Stomach (tissue), 9 donors: ENCODE results near the gene KSR2. TPM values are rescaled to one million over a fixed set of nuclear protein-coding genes. Genes with fewer than 3 reads are reported as not detected.

Experiments used
- DNase-seq, 2 donors: peaks; one replicate each; pipeline versions ENCODE4 v3.0.0 to v3.0.0-alpha.2; 2013 to 2019
- H3K27ac ChIP-seq, 5 donors: fragments of 200-600 bp in 4 of 5; sonication (generic) in 4 of 5; one replicate each; pipeline ENCODE4 v1.5.1; 2013 to 2019; ENCODE audit warnings: mild to moderate bottlenecking in 1 of 5, moderate library complexity in 1 of 5
- H3K27me3 ChIP-seq, 3 donors: fragments of 200-600 bp; sonication (generic); one replicate each; pipeline ENCODE4 v1.5.1; 2017 to 2019; ENCODE audit warnings: mixed run types in 1 of 3
- H3K36me3 ChIP-seq, 4 donors: fragments of 200-600 bp; sonication (generic); 1 replicate in 3 of 4; 2 replicates in 1 of 4; pipeline ENCODE4 v1.5.1; 2016 to 2019
- H3K4me1 ChIP-seq, 4 donors: fragments of 200-600 bp; sonication (generic); one replicate each; pipeline ENCODE4 v1.5.1; 2016 to 2019
- H3K4me3 ChIP-seq, 4 donors: fragments of 200-600 bp; sonication (generic) in 3 of 4; one replicate each; pipeline ENCODE4 v1.5.1; 2016 to 2019; ENCODE audit warnings: mild to moderate bottlenecking in 1 of 4
- H3K9me3 ChIP-seq, 4 donors: fragments of 200-600 bp; sonication (generic); one replicate each; pipeline ENCODE4 v1.5.1; 2016 to 2019
- CTCF ChIP-seq, 7 experiments: fragments of 450-650 bp in 4 of 7; fragments of 200-600 bp in 3 of 7; sonication (generic) in 3 of 7; IDR thresholded peaks; one replicate each; pipeline ENCODE4 v1.5.1; 2016 to 2019; ENCODE audit warnings: antibody characterized with exemption in 7 of 7, control low read depth in 2 of 7, mild to moderate bottlenecking in 1 of 7
- EP300 ChIP-seq: sonication (generic); formaldehyde crosslinking; IDR thresholded peaks from one replicate; pipeline ENCODE4 v1.6.1; 2017; ENCODE audit warnings: antibody characterized with exemption
- POLR2A ChIP-seq, 4 donors: fragments of 450-650 bp; IDR thresholded peaks; one replicate each; pipeline ENCODE4 v1.6.1; 2016; ENCODE audit warnings: antibody characterized with exemption in 4 of 4, control low read depth in 2 of 4, mild to moderate bottlenecking in 1 of 4, moderate library complexity in 1 of 4
- POLR2AphosphoS5 ChIP-seq, 3 donors: sonication (generic); formaldehyde crosslinking; IDR thresholded peaks; one replicate each; pipeline ENCODE4 v1.6.1; 2016; ENCODE audit warnings: antibody characterized with exemption in 3 of 3
- WGBS, 5 donors: extraction: QIAGEN DNeasy Blood & Tissue Kit in 3 of 5; methylation state at CpG; one replicate each; pipeline versions ENCODE4 v1.1.5 to v1.1.7; 2013 to 2018; 5-methylcytosine and 5-hydroxymethylcytosine counted together
- intact Hi-C: fragments of 100-400 bp; cut with DNase I; formaldehyde crosslinking; loops from one replicate; pipeline ENCODE4 v1.15.1; 2023; ENCODE audit warnings: low total_unique reads
- polyA plus RNA-seq, 3 donors: library from polyadenylated mRNA; stranded (reverse); fragments of 200-250 nt; gene quantifications; one replicate each; pipeline ENCODE4 v1.2.3, GENCODE V29; 2013
- total RNA-seq, 5 donors: library from RNA; depleted of rRNA; stranded (reverse); fragments of >200 nt; gene quantifications; one replicate each; pipeline versions ENCODE4 v1.1.0 to v1.2.3, GENCODE V29; 2014 to 2016
- donor health status: healthy with polysubstance abuse.
- donor health status: Bipolar disorder and iron deficiency.
- donor health status: healthy.

Gene KSR2
- total and polyA plus RNA-seq, 8 donors, result 0.03 to 1.4 (median 0.26) TPM; not detected in 2

GRCh38 chr12:117450209-117450608 is 518.6 kb downstream of the KSR2 start:
- H3K9me3 ChIP-seq, result peaks cover 0 to 6% (median 0%) of the 10 kb centered on the region in 4 donors
- TF ChIP-seq POLR2AphosphoS5 (IDR thresholded peaks at IDR 0.05), result no peak
- TF ChIP-seq EP300, result no peak
- TF ChIP-seq POLR2A (IDR thresholded peaks at IDR 0.05), result no peak
- no peak for TF ChIP-seq CTCF (IDR thresholded peaks at IDR 0.05)
- WGBS, 5 donors, result 59 to 70% (median 63%) methylated on average over 5 of the region's 5 CpGs
- intact Hi-C loops, result no loop called here
- no peak overlapping the region for H3K27ac ChIP-seq
- peaks cover 0 to 12% (median 0%) of the 10 kb centered on the region in 3 donors for H3K27me3 ChIP-seq
- DNase-seq, result no peak
- no peaks in the 10 kb centered on the region for H3K4me1 ChIP-seq
- no peak overlapping the region for H3K4me3 ChIP-seq
- no peaks in the 10 kb centered on the region for H3K36me3 ChIP-seq

- WGBS, 5 donors, result 77 to 91% (median 84%) methylated on average over 5 to 6 of the region's 6 CpGs
- Histone ChIP-seq H3K27ac (no peak overlapping the region), H3K4me3 (no peak overlapping the region), H3K4me1 (no peaks in the 10 kb centered on the region), H3K27me3 (peaks cover 0 to 12% (median 0%) of the 10 kb centered on the region in 3 donors), H3K9me3 (peaks cover 0 to 3% (median 0%) of the 10 kb centered on the region in 4 donors), H3K36me3 (no peaks in the 10 kb centered on the region)
- DNase-seq, result no peak
- intact Hi-C loops, result no loop called here
- TF ChIP-seq POLR2AphosphoS5 (IDR thresholded peaks at IDR 0.05) (no peak), POLR2A (IDR thresholded peaks at IDR 0.05) (no peak), EP300 (no peak), CTCF (IDR thresholded peaks at IDR 0.05) (no peak)
Observed at GRCh38 chr12:117447665-117448366, 521.0 kb downstream of the KSR2 start.

GRCh38 chr12:117444781-117445180 is 524.0 kb downstream of the KSR2 start:
- intact Hi-C loops, result no loop called here
- no peak for TF ChIP-seq CTCF (IDR thresholded peaks at IDR 0.05)
- TF ChIP-seq POLR2A (IDR thresholded peaks at IDR 0.05), result no peak
- TF ChIP-seq EP300, result no peak
- no peak for TF ChIP-seq POLR2AphosphoS5 (IDR thresholded peaks at IDR 0.05)
- 34 to 60% (median 54%) methylated on average over 4 of the region's 4 CpGs for WGBS, 5 donors
- H3K36me3 ChIP-seq, result no peaks in the 10 kb centered on the region
- H3K27ac ChIP-seq, result no peak overlapping the region
- H3K9me3 ChIP-seq, result no peaks in the 10 kb centered on the region
- DNase-seq, result no peak
- peaks cover 0 to 10% (median 0%) of the 10 kb centered on the region in 3 donors for H3K27me3 ChIP-seq
- no peak overlapping the region for H3K4me3 ChIP-seq
- no peaks in the 10 kb centered on the region for H3K4me1 ChIP-seq

- no peaks in the 10 kb centered on the region for H3K27me3 ChIP-seq
Observed at GRCh38 chr12:117441751-117442150, 527.0 kb downstream of the KSR2 start.

More at GRCh38 chr12:117441751-117442150, 527.0 kb downstream of the KSR2 start:
- no peaks in the 10 kb centered on the region for H3K9me3 ChIP-seq
- 60 to 76% (median 65%) methylated on average over 4 of the region's 4 CpGs for WGBS, 5 donors
- H3K36me3 ChIP-seq, result no peaks in the 10 kb centered on the region
- intact Hi-C loops, result no loop called here
- no peak overlapping the region for H3K4me3 ChIP-seq
- no peak for DNase-seq
- H3K4me1 ChIP-seq, result no peaks in the 10 kb centered on the region
- TF ChIP-seq CTCF (IDR thresholded peaks at IDR 0.05) (no peak), POLR2AphosphoS5 (IDR thresholded peaks at IDR 0.05) (no peak), POLR2A (IDR thresholded peaks at IDR 0.05) (no peak), EP300 (no peak)
- no peak overlapping the region for H3K27ac ChIP-seq
